ENCODE data around the gene ACOXL. TPM values are rescaled to one million over a fixed set of nuclear protein-coding genes. Genes with fewer than 3 reads are reported as not detected.

ACOXL gene
- total RNA-seq, 6 experiments from 2014 or later: not detected

DNA sequence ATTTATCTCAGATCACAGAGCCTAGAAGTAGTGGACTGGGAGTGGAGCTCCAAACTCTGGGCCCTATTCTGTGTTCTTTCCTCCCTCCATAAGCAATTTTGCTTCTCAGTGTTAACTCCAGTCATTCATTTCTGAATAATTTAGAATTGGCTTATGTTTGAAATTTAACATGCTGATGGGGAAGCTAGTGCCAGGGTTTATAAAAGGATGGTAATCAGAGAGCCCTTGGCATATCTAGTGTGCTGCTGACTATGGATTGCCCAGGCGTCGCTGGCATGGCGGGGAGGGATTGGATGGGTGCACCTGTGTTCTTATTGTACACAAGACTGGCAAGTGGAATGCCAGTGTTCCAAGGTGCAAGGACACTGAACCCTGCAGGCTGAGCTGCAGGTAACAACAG lies 177.1 kb downstream of the ACOXL start:
- Histone ChIP-seq H3K27me3 (no peaks in the 10 kb centered on the region), H3K27ac (no peak overlapping the region), H3K9me3 (peaks cover 0 to 8% (median 0%) of the 10 kb centered on the region in 4 donors), H3K36me3 (no peaks in the 10 kb centered on the region), H3K4me1 (no peaks in the 10 kb centered on the region), H3K4me3 (no peak overlapping the region)
- ATAC-seq: no peak
- TF ChIP-seq, protein P1, sequence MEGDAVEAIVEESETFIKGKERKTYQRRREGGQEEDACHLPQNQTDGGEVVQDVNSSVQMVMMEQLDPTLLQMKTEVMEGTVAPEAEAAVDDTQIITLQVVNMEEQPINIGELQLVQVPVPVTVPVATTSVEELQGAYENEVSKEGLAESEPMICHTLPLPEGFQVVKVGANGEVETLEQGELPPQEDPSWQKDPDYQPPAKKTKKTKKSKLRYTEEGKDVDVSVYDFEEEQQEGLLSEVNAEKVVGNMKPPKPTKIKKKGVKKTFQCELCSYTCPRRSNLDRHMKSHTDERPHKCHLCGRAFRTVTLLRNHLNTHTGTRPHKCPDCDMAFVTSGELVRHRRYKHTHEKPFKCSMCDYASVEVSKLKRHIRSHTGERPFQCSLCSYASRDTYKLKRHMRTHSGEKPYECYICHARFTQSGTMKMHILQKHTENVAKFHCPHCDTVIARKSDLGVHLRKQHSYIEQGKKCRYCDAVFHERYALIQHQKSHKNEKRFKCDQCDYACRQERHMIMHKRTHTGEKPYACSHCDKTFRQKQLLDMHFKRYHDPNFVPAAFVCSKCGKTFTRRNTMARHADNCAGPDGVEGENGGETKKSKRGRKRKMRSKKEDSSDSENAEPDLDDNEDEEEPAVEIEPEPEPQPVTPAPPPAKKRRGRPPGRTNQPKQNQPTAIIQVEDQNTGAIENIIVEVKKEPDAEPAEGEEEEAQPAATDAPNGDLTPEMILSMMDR (IDR thresholded peaks at IDR 0.05): no peak
- TF ChIP-seq POLR2A (IDR thresholded peaks at IDR 0.05): no peak
- DNase-seq: no peak
- 100% methylated on average over 1 of the region's 3 CpGs for WGBS (ENCODE audit: insufficient coverage, low coverage, low lambda C conversion rate, missing lambda C conversion rate)
- intact Hi-C loops (cut with DNase I): no loop called here

DNA sequence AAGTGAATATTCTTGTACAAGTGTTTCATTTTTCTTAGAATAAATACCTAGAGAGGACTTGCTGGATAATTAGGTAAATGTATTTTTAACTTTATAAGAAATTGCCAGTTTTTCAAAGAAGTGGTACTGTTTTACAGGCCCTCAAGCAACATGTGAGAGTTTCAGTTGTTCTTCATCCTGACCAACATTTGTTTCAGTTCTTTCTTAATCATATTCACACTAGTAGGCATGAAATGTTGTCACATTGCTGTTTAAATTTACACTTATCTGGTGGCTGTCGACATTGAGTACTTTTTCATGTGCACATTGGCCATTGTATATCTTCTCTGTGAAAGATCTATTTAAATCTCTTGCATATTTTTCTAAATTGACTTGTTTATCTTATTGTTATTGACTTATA lies 178.1 kb downstream of the ACOXL start:
- DNase-seq: no peak
- Histone ChIP-seq H3K4me1 (no peaks in the 10 kb centered on the region), H3K9me3 (peaks cover 0 to 8% (median 0%) of the 10 kb centered on the region in 4 donors), H3K27me3 (no peaks in the 10 kb centered on the region), H3K4me3 (no peak overlapping the region), H3K36me3 (no peaks in the 10 kb centered on the region), H3K27ac (no peak overlapping the region)
- WGBS (ENCODE audit: insufficient coverage, low coverage, low lambda C conversion rate, missing lambda C conversion rate): 30% methylated on average over 1 of the region's 1 CpG
- TF ChIP-seq POLR2A (IDR thresholded peaks at IDR 0.05): no peak
- TF ChIP-seq, protein P1 (IDR thresholded peaks at IDR 0.05): no peak
- intact Hi-C loops (cut with DNase I): no loop called here
- no peak for ATAC-seq

DNA sequence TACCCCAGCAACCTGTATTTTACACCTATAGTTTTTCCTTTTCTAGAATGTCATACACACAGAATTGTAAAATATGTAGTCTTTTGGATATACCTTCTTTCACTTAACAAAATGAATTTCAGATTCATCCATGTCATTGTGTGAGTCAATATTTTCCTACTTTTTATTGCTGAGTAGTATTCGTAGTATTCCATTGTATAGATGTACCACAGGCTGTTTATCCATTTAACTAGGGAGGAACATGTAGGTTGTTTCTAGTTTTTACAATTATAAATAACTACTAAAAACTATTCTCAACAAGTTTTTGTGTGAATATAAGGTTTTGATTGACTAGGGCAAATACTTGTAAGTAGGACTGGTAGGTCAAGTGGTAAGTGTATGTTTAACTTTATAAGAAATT lies 187.4 kb downstream of the ACOXL start:
- ATAC-seq: no peak
- Histone ChIP-seq H3K9me3 (no peaks in the 10 kb centered on the region), H3K36me3 (no peaks in the 10 kb centered on the region), H3K4me1 (no peaks in the 10 kb centered on the region), H3K27me3 (no peaks in the 10 kb centered on the region), H3K4me3 (no peak overlapping the region), H3K27ac (no peak overlapping the region)
- DNase-seq: no peak
- intact Hi-C loops (cut with DNase I): no loop called here
- WGBS (ENCODE audit: insufficient coverage, low coverage, low lambda C conversion rate, missing lambda C conversion rate): 100% methylated on average over 1 of the region's 1 CpG
- TF ChIP-seq, protein P1 (IDR thresholded peaks at IDR 0.05): no peak
- no peak for TF ChIP-seq POLR2A (IDR thresholded peaks at IDR 0.05)

DNA sequence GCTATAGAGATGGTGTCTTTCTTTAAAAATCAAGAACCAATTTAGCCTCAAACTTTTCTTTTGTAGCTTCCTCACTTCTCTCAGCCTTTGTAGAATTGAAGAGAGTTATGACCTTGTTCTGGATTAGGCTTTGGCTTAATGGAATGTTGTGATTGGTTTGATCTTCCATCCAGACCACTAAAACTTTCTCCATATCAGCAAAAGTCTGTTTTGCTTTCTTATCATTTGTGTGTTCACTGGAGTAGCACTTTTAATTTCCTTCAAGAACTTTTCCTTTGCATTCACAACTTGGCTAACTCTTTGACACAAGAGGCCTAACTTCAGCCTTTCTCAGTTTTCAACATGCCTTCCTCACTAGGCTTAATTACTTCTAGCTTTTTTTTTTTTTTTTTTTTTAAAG lies 193.1 kb downstream of the ACOXL start:
- Histone ChIP-seq H3K4me3 (no peak overlapping the region), H3K9me3 (no peaks in the 10 kb centered on the region), H3K4me1 (no peaks in the 10 kb centered on the region), H3K27ac (no peak overlapping the region), H3K27me3 (no peaks in the 10 kb centered on the region), H3K36me3 (no peaks in the 10 kb centered on the region)
- intact Hi-C loops (cut with DNase I): no loop called here
- no peak for ATAC-seq
- no peak for TF ChIP-seq POLR2A (IDR thresholded peaks at IDR 0.05)
- TF ChIP-seq, protein P1 (IDR thresholded peaks at IDR 0.05): no peak
- DNase-seq: no peak

DNA sequence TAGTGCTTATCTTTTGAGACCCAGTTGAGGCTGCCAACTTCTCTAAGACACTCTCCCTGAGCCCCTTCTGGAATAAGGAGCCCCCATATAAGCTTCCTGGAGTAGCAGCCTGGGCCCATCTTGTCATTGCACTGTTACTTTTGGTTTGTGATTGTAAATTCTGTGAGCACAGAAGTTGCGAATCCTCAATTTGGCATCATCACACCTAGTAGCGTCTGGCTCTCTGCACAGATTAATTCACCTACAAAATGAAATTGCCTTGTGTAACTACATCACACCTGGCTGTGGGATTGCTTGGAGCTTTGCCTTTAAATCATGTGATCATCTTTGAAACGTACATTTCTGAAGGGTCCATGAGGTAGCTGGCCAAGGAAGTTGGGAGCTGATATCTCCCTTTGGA lies 195.2 kb downstream of the ACOXL start:
- ATAC-seq (no peak), DNase-seq (no peak)
- H3K27ac ChIP-seq: no peak overlapping the region
- TF ChIP-seq POLR2A (IDR thresholded peaks at IDR 0.05): no peak
- TF ChIP-seq, protein P1 (IDR thresholded peaks at IDR 0.05): no peak
- H3K27me3 ChIP-seq: no peaks in the 10 kb centered on the region
- H3K4me1 ChIP-seq: no peaks in the 10 kb centered on the region
- WGBS (ENCODE audit: insufficient coverage, low coverage, low lambda C conversion rate, missing lambda C conversion rate): 73% methylated on average over 3 of the region's 3 CpGs
- intact Hi-C loops (cut with DNase I): no loop called here
- no peaks in the 10 kb centered on the region for H3K36me3 ChIP-seq
- no peaks in the 10 kb centered on the region for H3K9me3 ChIP-seq
- no peak overlapping the region for H3K4me3 ChIP-seq

Data from right lobe of liver (tissue), 6 donors.